HG03469 (cell line): ENCODE measurements around the gene FLNB.
"Not testable (repeated sequence)": the region's sequence is repeated elsewhere in the genome, so short reads cannot be mapped to it uniquely, and the experiment has no call there.

Experiments used
- ATAC-seq: cut with Tn5 transposase; IDR thresholded peaks from one replicate; pipeline ENCODE4 v1.9.1; 2021; ENCODE audit warnings: mild to moderate bottlenecking, moderate library complexity, moderate number of reproducible peaks; ENCODE audit not compliant: unreplicated experiment

The FLNB gene

GRCh38 chr3:58049143-58049785 lies 41.0 kb downstream of the FLNB start:
- ATAC-seq: no peak

- ATAC-seq: no peak
These were observed 43.0 kb downstream of the FLNB start for GRCh38 chr3:58051196-58051595.

GRCh38 chr3:58051658-58052261 lies 43.5 kb downstream of the FLNB start:
- not testable (repeated sequence) for ATAC-seq

GRCh38 chr3:58052373-58053273 lies 44.4 kb downstream of the FLNB start:
- ATAC-seq: no peak

GRCh38 chr3:58054652-58055051 lies 46.4 kb downstream of the FLNB start:
- no peak for ATAC-seq

- ATAC-seq: no peak
These were observed 47.1 kb downstream of the FLNB start for GRCh38 chr3:58055314-58055713.

GRCh38 chr3:58055891-58056290 lies 47.7 kb downstream of the FLNB start:
- not testable (repeated sequence) for ATAC-seq

GRCh38 chr3:58058361-58059263 lies 50.4 kb downstream of the FLNB start:
- no peak for ATAC-seq

GRCh38 chr3:58059349-58060321 lies 51.4 kb downstream of the FLNB start:
- ATAC-seq: no peak

GRCh38 chr3:58062472-58062871 lies 54.2 kb downstream of the FLNB start:
- ATAC-seq: no peak

- ATAC-seq: no peak
These were observed 55.0 kb downstream of the FLNB start for GRCh38 chr3:58063022-58063815.

GRCh38 chr3:58064923-58065638 lies 56.9 kb downstream of the FLNB start:
- ATAC-seq: no peak

- no peak for ATAC-seq
These were observed 57.5 kb downstream of the FLNB start for GRCh38 chr3:58065700-58066167.

GRCh38 chr3:58066842-58067241 lies 58.6 kb downstream of the FLNB start:
- no peak for ATAC-seq

- no peak for ATAC-seq
These were observed 60.0 kb downstream of the FLNB start for GRCh38 chr3:58068122-58068809.

GRCh38 chr3:58071480-58071971 lies 63.3 kb downstream of the FLNB start:
- no peak for ATAC-seq

- no peak for ATAC-seq
These were observed 64.0 kb downstream of the FLNB start for GRCh38 chr3:58072052-58072762.
